Suprapubic skin (tissue), 4 donors: ENCODE measurements around the gene TGFB3.

Source experiments
- CTCF ChIP-seq, 2 donors: fragments of 200-600 bp in 1 of 2; fragments of 450-650 bp in 1 of 2; sonication (generic) in 1 of 2; IDR thresholded peaks; one replicate each; pipeline ENCODE4 v1.5.1; 2016 to 2019; ENCODE audit warnings: antibody characterized with exemption in 2 of 2, mild to moderate bottlenecking in 1 of 2, moderate library complexity in 1 of 2
- POLR2A ChIP-seq, 2 donors: fragments of 450-650 bp; IDR thresholded peaks; one replicate each; pipeline ENCODE4 v1.6.1; 2017; ENCODE audit warnings: antibody characterized with exemption in 2 of 2, mild to moderate bottlenecking in 2 of 2, moderate library complexity in 2 of 2
- POLR2AphosphoS5 ChIP-seq, 3 donors: sonication (generic); formaldehyde crosslinking; IDR thresholded peaks; one replicate each; pipeline ENCODE4 v1.6.1; 2017; ENCODE audit warnings: antibody characterized with exemption in 3 of 3

GRCh38 chr14:75944607-75945241, 37.1 kb downstream of the TGFB3 start:
- no peak for TF ChIP-seq CTCF (IDR thresholded peaks at IDR 0.05)
- TF ChIP-seq POLR2A (IDR thresholded peaks at IDR 0.05), result no peak
- TF ChIP-seq POLR2AphosphoS5 (IDR thresholded peaks at IDR 0.05), result no peak
